Erythroblast (primary cell): ENCODE measurements around the gene DSCAML1.
"Not testable (repeated sequence)": the region's sequence is repeated elsewhere in the genome, so short reads cannot be mapped to it uniquely, and the experiment has no call there.

Source experiments
- DNase-seq, 2 experiments: peaks; one replicate each; lab custom pipeline; 2025; lab: John Stamatoyannopoulos, UW
- GATA1 ChIP-seq: IDR thresholded peaks from 2 replicates; pipeline ENCODE4 v1.6.1; 2011; ENCODE audit warnings: low read depth, mild to moderate bottlenecking, control low read depth, low read length, moderate library complexity
- POLR2A ChIP-seq: IDR thresholded peaks from 2 replicates; pipeline ENCODE4 v1.6.1; 2011; ENCODE audit warnings: mild to moderate bottlenecking, low read length

DSCAML1 gene

GRCh38 chr11:117819096-117820040 lies 22.4 kb upstream of the DSCAML1 start:
- TF ChIP-seq GATA1, result no peak
- TF ChIP-seq POLR2A, result no peak
- DNase-seq, result peak in 1 of 2 experiments; percentile 35

DNA sequence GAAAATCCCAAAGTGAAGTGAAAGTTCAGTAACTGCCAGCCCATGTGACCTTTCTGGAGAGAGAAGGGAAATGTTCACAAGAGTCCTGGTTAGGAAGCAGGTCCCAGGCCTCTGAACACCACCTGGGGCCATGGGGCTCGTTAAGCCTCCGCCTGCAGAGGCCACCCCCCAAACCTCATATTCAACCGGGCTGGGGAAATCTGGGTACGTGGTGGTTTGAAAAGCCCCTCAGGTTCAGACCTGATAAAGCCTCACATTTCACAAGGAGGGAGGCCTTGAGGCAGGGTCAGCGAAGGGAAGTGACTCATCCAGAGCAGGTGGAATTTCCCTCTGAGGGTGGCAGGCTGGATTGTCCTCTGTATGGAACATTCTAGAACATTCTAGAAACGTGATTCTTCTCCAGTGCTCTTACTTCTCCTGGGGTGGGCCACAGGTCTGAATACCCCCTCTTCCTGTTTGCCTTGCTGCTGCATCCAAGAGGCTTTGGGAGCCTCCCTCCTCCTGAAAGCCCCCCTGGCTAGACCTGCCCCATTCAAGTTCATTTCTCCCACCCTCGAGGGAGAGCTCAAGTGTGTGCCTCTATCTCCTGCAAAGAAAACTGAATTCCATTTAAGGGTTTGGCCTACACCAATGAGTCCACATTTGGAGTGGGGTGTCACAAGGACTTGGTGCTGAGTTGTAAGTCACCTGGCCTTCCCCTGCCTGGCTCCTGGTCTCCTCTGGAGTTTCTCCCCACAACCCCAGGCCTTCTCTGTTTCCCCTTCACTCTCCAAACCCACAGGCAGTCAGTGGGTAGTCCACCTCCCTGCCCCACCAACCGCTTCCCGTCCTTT lies 21.2 kb upstream of the DSCAML1 start:
- no peak for DNase-seq

GRCh38 chr11:117817368-117818040 lies 20.5 kb upstream of the DSCAML1 start:
- DNase-seq, result peak; percentile 42 to 71
- TF ChIP-seq GATA1 (no peak), POLR2A (no peak)

More for the DNA sequence above, 21.2 kb upstream of the DSCAML1 start:
- TF ChIP-seq GATA1, result no peak
- TF ChIP-seq POLR2A, result no peak

DNA sequence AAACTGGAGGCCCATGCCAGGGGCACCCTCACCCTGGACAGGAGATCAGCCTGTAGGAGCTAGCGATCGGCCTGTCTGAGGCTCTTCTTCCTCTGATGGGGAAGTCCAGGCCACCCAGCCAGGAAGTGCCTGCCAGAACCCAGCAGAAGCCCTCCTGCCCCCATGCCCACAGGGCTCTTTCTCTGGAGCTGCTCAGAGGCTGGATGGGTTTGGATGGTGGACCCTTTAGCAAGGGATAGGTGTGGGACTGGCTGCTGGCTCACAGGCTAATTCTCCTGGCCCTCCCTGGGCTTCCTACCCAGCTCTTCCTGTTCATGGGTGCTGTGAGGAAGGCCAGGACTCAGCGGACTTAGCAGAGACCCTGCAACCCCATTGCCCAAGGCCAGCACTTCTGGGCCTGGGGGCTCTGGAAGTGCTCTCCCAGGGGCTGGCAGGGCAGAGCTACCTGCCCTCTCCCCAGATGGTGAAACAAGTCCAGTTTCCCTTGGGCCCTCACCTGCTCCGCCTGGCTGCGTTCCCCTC lies 19.9 kb upstream of the DSCAML1 start:
- no peak for DNase-seq
- TF ChIP-seq POLR2A (no peak), GATA1 (no peak)

- TF ChIP-seq POLR2A (no peak), GATA1 (no peak)
- DNase-seq, result no peak
Observed at GRCh38 chr11:117816151-117816741, 19.2 kb upstream of the DSCAML1 start.

- DNase-seq, result no peak
- TF ChIP-seq GATA1, result no peak
- no peak for TF ChIP-seq POLR2A
Observed at GRCh38 chr11:117815262-117815803, 18.3 kb upstream of the DSCAML1 start.

- TF ChIP-seq GATA1 (no peak), POLR2A (no peak)
- DNase-seq, result peak in 1 of 2 experiments; percentile 6
Observed at GRCh38 chr11:117814766-117815261, 17.8 kb upstream of the DSCAML1 start.

DNA sequence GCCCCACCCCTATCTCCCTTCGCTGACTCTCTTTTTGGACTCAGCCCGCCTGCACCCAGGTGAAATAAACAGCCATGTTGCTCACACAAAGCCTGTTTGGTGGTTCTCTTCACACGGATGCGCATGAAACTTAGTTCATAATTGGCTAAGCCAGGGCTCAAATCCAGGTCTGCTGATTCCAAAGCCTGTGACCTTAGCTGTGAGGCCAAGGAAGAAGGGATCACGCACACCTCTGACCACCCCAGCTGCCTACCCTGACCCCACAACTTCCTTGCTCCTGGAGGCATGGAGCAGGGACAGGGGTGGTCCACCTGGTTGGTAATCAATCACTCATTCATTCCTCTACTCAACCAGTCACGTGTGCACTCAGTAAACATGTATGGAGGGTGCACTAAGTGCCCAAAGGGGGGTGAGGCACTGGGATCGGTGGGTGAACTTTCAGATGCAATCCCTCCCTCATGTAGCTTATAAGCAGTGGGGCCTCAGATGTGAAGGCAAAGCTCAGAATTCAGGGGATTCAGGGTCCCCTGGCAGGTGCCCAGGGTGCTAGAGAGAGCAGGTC lies 17.3 kb upstream of the DSCAML1 start:
- no peak for DNase-seq
- TF ChIP-seq GATA1 (no peak), POLR2A (no peak)

- DNase-seq, result not testable (repeated sequence)
Observed at GRCh38 chr11:117810056-117810451, 13.0 kb upstream of the DSCAML1 start.

DNA sequence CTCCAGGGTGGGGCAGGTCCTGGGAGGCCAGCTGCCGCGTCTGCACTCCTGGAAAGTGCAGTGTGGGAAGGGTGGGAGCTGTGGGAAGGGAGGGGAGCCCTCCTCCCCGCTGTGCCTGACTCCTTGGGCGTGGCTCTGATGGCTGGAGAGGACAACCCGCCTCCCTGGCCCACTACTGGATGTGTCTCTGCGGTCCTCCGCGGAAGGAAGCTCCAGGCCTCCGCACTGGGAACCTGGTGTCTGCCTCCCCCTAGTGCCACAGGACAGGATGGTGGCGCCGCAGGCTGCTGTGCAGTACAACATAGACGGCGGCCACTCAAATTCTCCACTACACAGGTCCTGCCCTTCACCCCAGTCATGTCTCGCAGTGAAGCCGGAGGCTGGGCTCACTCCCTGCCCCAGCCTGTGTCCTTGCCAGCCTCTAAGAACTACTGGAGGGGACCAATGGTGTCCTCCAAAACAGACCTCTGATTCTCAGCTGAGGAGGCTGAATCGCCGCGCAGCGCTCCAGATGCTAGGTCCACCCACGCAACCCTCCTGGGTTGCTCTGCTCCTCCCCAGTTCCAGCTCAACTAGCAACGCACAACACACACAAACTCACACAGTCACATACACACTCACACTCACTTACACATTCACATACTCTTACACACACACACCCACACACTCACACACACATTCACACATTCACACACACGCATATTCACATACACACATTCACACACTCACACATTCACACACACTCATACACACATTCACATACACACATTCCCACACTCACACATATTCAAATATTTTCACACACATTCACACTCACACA lies 12.4 kb upstream of the DSCAML1 start:
- TF ChIP-seq POLR2A (no peak), GATA1 (no peak)
- DNase-seq, result peak; percentile 19 to 20

GRCh38 chr11:117808784-117809183 lies 11.8 kb upstream of the DSCAML1 start:
- TF ChIP-seq GATA1 (no peak), POLR2A (no peak)

More at GRCh38 chr11:117808784-117809183, 11.8 kb upstream of the DSCAML1 start:
- no peak for DNase-seq
